Neural progenitor cell (in vitro differentiated cells): ENCODE data around the gene CRTC1.

Experiments
- CTCF ChIP-seq: fragments of 200-600 bp; sonication (generic); IDR thresholded peaks from 2 replicates; pipeline ENCODE4 v1.5.1; 2017; ENCODE audit warnings: antibody characterized with exemption, mild to moderate bottlenecking
- EZH2 ChIP-seq: fragments of 200-600 bp; sonication (generic); IDR thresholded peaks from 2 replicates; pipeline ENCODE4 v1.6.1; 2017; ENCODE audit warnings: antibody characterized with exemption, mild to moderate bottlenecking, moderate library complexity

GRCh38 chr19:18674616-18675015 lies 8.9 kb upstream of the CRTC1 start:
- TF ChIP-seq EZH2 (no peak), CTCF (no peak)
